Activated CD4-positive, alpha-beta T cell treated with anti-CD3 and anti-CD28 coated beads for 36 hours (primary cell): ENCODE measurements around the gene CNTNAP2. TPM values are rescaled to one million over a fixed set of nuclear protein-coding genes. Genes with fewer than 3 reads are reported as not detected.
"Not testable (repeated sequence)": the region's sequence is repeated elsewhere in the genome, so short reads cannot be mapped to it uniquely, and the experiment has no call there.

ENCODE experiments used
- ATAC-seq: fragments of 200-7000 bp; cut with Tn5 transposase; one replicate; pipeline ENCODE4 v1.10.0; 2021; ENCODE audit warnings: mild to moderate bottlenecking, moderate library complexity
- CTCF ChIA-PET: fragments of 350-600 bp; sonication (Branson Sonifier 250); formaldehyde crosslinking; loops from one replicate; lab custom pipeline; 2021; ENCODE audit warnings: antibody characterized with exemption; lab: Charles Lee
- POLR2A ChIA-PET: fragments of 350-600 bp; sonication (Branson Sonifier 250); formaldehyde crosslinking; loops from one replicate; lab custom pipeline; 2021; ENCODE audit warnings: antibody characterized with exemption, inconsistent platforms; lab: Charles Lee
- DNase-seq: peaks from one replicate; pipeline ENCODE4 v3.0.0-alpha.2; 2020
- H3K27ac Mint-ChIP-seq: one replicate; pipeline ENCODE4 v1.8.0; 2021; ENCODE audit warnings: mixed read lengths
- H3K27me3 Mint-ChIP-seq: one replicate; pipeline ENCODE4 v1.8.0; 2021; ENCODE audit warnings: mixed read lengths
- H3K36me3 Mint-ChIP-seq: one replicate; pipeline ENCODE4 v1.8.0; 2021; ENCODE audit warnings: low read depth, mixed read lengths
- H3K4me1 Mint-ChIP-seq: one replicate; pipeline ENCODE4 v1.8.0; 2021; ENCODE audit warnings: mixed read lengths
- H3K4me3 Mint-ChIP-seq: one replicate; pipeline ENCODE4 v1.8.0; 2021; ENCODE audit warnings: mild to moderate bottlenecking, moderate library complexity, mixed read lengths
- H3K9me3 Mint-ChIP-seq: one replicate; pipeline ENCODE4 v1.8.0; 2021; ENCODE audit warnings: low read depth, mixed read lengths
- intact Hi-C, 2 experiments: fragments of 100-400 bp; cut with DNase I in 1 of 2; cut with micrococcal nuclease in 1 of 2; formaldehyde crosslinking; loops; one replicate each; pipeline versions ENCODE4 v1.14.2 to v1.15.1; 2022 to 2024; cut with DNase I, micrococcal nuclease
- total RNA-seq, 2 experiments: library from RNA; stranded (reverse); gene quantifications; one replicate each; pipeline ENCODE4 v1.2.3, GENCODE V29; 2021

The CNTNAP2 gene
- total RNA-seq, 2 experiments from 2014 or later: not detected

DNA sequence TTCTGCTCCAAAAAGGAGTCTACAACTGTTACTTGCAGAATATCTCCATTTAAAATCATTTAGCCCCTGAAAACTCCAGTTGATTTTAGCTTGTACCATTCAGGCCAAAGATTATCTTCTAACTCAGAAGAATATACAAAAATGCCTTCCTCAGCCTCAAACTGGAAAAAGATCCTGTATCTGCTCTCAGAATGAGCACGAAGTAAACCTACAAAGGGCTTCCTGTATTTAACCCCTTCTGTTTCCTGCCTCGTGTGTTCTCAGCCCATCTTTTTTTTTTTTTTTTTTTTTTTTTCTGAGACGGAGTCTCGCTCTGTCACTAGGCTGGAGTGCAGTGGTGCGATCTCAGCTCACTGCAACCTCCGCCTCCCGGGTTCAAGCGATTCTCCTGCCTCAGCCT is 2334.9 kb downstream of the CNTNAP2 start:
- H3K4me1 Mint-ChIP-seq, POLR2A ChIA-PET, H3K4me3 Mint-ChIP-seq, H3K27ac Mint-ChIP-seq, intact Hi-C loops, H3K36me3 Mint-ChIP-seq, DNase-seq, CTCF ChIA-PET, H3K9me3 Mint-ChIP-seq, H3K27me3 Mint-ChIP-seq: not testable (repeated sequence)
- ATAC-seq: peak; percentile 12

DNA sequence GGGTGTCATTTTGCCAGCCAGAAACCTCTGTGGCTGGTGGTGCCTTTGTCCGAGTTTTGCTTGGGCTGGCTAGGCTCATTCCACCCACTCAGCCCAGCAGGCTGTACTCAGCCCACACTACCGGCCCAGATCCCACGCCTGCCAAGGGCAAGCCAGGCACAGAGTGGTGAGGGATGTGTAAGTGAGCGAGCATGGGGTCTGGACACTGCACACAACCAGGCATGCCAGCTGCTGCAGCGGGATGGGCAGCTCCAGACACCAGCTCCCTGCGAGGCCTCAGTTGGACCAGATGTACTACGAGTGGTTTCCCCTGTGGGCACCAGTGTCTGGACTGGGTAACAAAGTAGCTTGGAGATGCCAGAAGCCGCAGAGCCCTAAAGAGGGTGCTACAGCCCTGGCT is 2339.8 kb downstream of the CNTNAP2 start:
- no peaks in the 10 kb centered on the region for H3K9me3 Mint-ChIP-seq
- intact Hi-C loops: no loop called here
- ChIA-PET POLR2A (no interaction called here), CTCF (no interaction called here)
- H3K4me3 Mint-ChIP-seq: no peak overlapping the region
- DNase-seq: no peak
- no peaks in the 10 kb centered on the region for H3K36me3 Mint-ChIP-seq
- peaks cover 8% of the 10 kb centered on the region for H3K27me3 Mint-ChIP-seq
- ATAC-seq: no peak
- no peak overlapping the region for H3K27ac Mint-ChIP-seq
- H3K4me1 Mint-ChIP-seq: no peaks in the 10 kb centered on the region

DNA sequence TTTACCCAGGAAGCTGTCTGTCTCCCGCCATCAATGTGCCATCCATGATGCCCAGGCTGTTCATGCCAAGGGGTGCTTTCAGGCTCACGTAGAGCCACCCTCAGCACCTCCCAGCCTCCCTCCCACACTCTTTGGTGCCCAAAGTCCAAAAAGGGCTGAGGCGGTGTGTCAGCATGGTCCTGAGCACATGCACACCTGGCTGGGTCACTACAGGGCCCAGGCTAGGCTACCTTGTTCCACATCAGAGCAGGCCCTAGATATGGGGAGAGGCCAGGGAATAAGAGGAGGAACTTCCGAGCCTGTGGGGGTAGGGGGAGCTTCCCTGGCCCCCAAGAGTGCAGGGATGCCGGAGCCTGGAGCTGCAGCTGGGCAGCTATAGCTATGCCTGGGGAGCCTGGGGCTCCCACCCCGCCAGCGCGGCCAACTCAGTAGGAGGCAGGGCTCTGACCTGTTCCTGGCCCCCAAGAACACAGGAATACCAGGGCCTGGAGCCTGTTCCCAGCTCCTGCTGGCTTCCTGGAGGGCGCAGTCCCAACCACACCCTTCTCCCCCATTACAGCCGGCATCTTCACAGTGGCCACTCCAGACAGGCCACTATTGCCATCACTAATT is 2340.8 kb downstream of the CNTNAP2 start:
- POLR2A ChIA-PET: no interaction called here
- intact Hi-C loops: no loop called here
- no peak overlapping the region for H3K27ac Mint-ChIP-seq
- no peak overlapping the region for H3K4me3 Mint-ChIP-seq
- H3K36me3 Mint-ChIP-seq: no peaks in the 10 kb centered on the region
- ATAC-seq (no peak), DNase-seq (no peak)
- CTCF ChIA-PET: no interaction called here
- no peaks in the 10 kb centered on the region for H3K9me3 Mint-ChIP-seq
- no peaks in the 10 kb centered on the region for H3K4me1 Mint-ChIP-seq
- H3K27me3 Mint-ChIP-seq: peaks cover 8% of the 10 kb centered on the region

DNA sequence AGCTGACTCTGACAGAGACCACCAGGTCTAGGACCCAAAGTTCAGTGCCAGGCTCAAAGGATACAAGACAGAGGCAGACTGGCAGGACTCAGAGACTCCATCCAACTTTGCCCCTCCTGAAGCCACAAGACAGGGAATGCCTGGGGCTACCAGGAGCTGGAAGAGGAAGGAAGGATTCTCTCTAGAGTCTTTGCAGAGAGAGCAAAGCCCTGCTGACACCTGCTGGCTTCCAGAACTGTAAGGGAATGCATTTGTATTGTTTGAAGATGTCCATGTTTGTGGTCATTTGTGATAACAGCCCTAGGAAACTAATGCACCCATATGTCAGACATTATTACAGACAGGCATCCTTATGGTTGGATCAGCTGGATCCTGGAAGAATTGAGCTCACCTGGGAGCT is 2341.7 kb downstream of the CNTNAP2 start:
- Mint-ChIP-seq H3K4me3 (no peak overlapping the region), H3K9me3 (peaks cover 6% of the 10 kb centered on the region), H3K4me1 (no peaks in the 10 kb centered on the region), H3K27ac (no peak overlapping the region), H3K27me3 (peaks cover 8% of the 10 kb centered on the region), H3K36me3 (no peaks in the 10 kb centered on the region)
- intact Hi-C loops: no loop called here
- ATAC-seq: no peak
- DNase-seq: no peak
- ChIA-PET CTCF (no interaction called here), POLR2A (no interaction called here)

DNA sequence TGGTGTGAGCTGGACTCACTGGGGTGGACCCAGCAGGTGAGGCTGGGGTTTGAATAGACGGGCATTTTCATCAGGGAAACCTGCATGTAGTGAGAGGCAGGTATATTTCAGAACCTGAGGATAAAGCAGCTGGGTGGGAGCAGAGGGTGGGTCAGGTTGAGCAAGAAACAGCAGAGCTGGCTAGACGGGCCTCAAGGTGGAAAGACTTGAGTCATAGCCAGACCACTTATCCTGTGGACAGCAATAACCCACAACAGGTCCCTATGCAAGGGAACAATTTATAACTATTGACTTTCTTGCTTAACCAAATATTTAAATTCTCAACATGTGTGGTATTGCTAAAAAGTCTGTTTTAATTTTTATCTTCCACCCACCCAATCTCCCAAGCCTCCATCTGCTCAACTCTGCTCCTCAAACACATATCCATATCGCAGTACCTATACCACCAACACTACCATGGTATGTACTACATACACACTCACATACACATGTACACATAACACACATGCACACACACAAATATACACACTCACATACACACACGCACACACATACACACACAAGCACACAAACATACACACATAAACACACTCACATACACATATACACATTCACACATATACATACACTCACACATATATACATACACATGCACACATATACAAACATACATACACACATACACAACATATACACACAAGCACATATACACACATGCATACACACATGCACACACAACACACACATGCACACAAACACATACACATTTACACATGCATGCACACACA is 2345.0 kb downstream of the CNTNAP2 start:
- ATAC-seq (no peak), DNase-seq (no peak)
- Mint-ChIP-seq H3K4me1 (no peaks in the 10 kb centered on the region), H3K27me3 (peaks cover 2% of the 10 kb centered on the region), H3K36me3 (no peaks in the 10 kb centered on the region), H3K4me3 (no peak overlapping the region), H3K27ac (no peak overlapping the region), H3K9me3 (peaks cover 8% of the 10 kb centered on the region)
- intact Hi-C loops: no loop called here
- ChIA-PET CTCF (interaction anchor here (1.0 kb wide), 1 partner anchor 25 kb away, joined by 4 read pairs; no protein-coding TSS in a partner anchor), POLR2A (no interaction called here)

DNA sequence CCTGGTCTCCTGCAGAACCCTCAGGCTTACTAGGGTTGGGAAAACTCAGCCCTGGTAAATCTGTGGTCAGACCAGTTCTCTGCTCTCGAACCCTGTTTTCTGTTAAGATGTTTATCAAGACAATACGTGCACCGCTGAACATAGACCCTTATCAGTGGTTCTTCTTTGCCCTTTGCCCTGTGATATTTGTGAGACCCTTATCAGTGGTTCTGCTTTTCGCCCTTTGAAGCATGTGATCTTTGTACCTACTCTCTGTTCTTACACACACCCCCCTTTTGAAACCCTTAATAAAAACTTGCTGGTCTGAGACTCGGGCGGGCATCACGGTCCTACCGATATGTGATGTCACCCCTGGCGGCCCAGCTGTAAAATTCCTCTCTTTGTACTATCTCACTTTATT is 2346.2 kb downstream of the CNTNAP2 start:
- H3K27ac Mint-ChIP-seq, DNase-seq, H3K36me3 Mint-ChIP-seq, ATAC-seq, H3K9me3 Mint-ChIP-seq, H3K4me1 Mint-ChIP-seq, POLR2A ChIA-PET, H3K27me3 Mint-ChIP-seq, intact Hi-C loops, H3K4me3 Mint-ChIP-seq: not testable (repeated sequence)
- CTCF ChIA-PET: interaction anchor here (1.0 kb wide), 1 partner anchor 24 kb away, joined by 4 read pairs; no protein-coding TSS in a partner anchor

DNA sequence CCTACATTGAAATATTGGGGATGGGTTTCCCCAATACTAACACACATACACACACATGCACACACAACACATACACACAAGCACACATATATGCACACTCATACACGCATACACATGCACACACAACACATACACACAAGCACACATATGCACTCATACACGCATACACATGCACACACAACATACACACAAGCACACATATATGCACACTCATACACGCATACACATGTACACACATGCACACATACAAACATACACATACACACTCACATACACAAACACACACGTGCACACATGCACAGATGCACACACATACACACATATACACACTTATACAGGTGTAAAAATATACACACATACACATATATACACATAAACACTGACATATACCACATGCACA is 2346.6 kb downstream of the CNTNAP2 start:
- H3K9me3 Mint-ChIP-seq: peaks cover 8% of the 10 kb centered on the region
- no peak overlapping the region for H3K4me3 Mint-ChIP-seq
- intact Hi-C loops: no loop called here
- POLR2A ChIA-PET: no interaction called here
- H3K27me3 Mint-ChIP-seq: no peaks in the 10 kb centered on the region
- no peaks in the 10 kb centered on the region for H3K36me3 Mint-ChIP-seq
- no peak for DNase-seq
- no peak overlapping the region for H3K27ac Mint-ChIP-seq
- CTCF ChIA-PET: no interaction called here
- H3K4me1 Mint-ChIP-seq: no peaks in the 10 kb centered on the region
- ATAC-seq: no peak

DNA sequence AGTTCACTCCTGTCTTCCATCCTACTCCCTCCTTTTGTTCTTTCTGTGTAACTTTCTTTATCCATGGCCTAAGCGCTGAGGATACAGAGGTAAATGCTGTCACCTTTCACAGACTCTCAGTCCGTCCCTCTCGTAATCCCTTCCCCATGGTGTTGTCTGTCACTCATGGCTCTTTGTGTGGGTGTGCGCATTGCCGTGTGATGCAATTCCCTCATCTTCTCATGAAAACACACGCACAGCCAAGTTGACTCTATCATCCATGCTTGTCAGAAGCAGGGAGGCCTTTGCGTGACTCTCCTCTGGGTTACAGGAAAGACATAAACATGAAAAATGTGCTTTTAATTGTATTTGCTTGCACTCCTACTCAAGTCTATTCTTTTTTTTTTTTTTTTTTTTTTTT is 2348.3 kb downstream of the CNTNAP2 start:
- Mint-ChIP-seq H3K4me3 (no peak overlapping the region), H3K27me3 (no peaks in the 10 kb centered on the region), H3K9me3 (peaks cover 8% of the 10 kb centered on the region), H3K36me3 (no peaks in the 10 kb centered on the region), H3K27ac (no peak overlapping the region), H3K4me1 (no peaks in the 10 kb centered on the region)
- intact Hi-C loops: no loop called here
- ChIA-PET CTCF (no interaction called here), POLR2A (no interaction called here)
- no peak for DNase-seq
- no peak for ATAC-seq

DNA sequence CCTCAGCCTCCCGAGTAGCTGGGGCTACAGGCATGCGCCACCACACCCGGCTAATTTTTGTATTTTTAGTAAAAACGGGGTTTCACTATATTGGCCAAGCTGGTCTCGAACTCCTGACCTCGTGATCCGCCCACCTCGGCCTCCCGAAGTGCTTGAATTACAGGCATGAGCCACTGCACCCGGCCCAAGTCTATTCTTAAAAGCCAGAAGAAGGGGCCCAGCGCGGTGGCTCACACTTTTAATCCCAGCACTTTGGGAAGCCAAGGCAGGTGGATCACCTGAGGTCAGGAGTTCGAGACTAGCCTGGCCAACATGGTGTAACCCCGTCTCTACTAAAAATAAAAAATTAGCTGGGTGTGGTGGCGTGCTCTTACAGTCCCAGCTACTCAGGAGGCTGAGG is 2348.8 kb downstream of the CNTNAP2 start:
- CTCF ChIA-PET, H3K27ac Mint-ChIP-seq, DNase-seq, intact Hi-C loops, POLR2A ChIA-PET, H3K4me3 Mint-ChIP-seq, ATAC-seq, H3K36me3 Mint-ChIP-seq, H3K4me1 Mint-ChIP-seq, H3K9me3 Mint-ChIP-seq, H3K27me3 Mint-ChIP-seq: not testable (repeated sequence)

DNA sequence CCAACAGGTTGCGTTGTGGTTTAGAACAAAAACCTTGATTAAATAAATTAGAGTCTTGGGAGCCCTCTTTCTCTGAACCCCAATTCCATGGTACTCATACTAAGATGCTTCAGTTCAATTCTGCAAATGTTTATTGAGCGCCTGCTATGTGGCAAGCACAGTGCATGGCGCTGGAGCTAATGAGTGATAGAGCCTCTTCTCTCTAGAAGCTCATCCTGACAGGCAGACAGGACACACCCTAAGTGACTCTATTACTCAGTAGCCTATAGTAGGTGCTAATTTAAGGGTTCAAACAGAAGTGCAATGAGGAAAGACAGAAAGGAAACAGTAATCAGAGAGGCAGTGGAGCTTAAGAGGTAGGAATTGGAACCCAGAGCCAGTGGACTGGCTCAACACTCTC is 2349.5 kb downstream of the CNTNAP2 start:
- ATAC-seq (no peak), DNase-seq (no peak)
- Mint-ChIP-seq H3K4me3 (no peak overlapping the region), H3K27me3 (no peaks in the 10 kb centered on the region), H3K9me3 (peaks cover 8% of the 10 kb centered on the region), H3K4me1 (no peaks in the 10 kb centered on the region), H3K27ac (no peak overlapping the region), H3K36me3 (no peaks in the 10 kb centered on the region)
- CTCF ChIA-PET: interaction anchor here (0.7 kb wide), 1 partner anchor 445 kb away, joined by 5 read pairs; no protein-coding TSS in a partner anchor
- POLR2A ChIA-PET: no interaction called here
- intact Hi-C loops: no loop called here

DNA sequence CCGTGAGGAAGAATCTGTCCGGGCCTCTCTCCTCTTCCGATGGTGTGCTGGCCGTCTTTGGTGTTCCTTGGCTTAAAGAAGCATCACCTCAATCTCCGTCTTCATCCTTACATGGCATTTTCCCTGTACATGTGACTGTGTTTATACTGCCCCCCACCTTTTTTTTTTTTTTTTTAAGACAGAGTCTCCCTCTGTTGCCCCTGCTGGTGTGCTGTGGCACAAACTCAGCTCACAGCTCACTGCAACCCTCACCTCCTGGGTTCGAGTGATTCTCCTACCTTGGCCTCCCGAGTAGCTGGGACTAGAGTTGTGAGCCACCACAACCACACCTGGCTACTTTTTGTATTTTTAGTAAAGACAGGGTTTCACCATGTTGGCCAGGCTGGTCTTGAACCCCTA is 2352.1 kb downstream of the CNTNAP2 start:
- no peak overlapping the region for H3K27ac Mint-ChIP-seq
- no peak for DNase-seq
- ATAC-seq: no peak
- no peaks in the 10 kb centered on the region for H3K9me3 Mint-ChIP-seq
- peaks cover 5% of the 10 kb centered on the region for H3K27me3 Mint-ChIP-seq
- intact Hi-C loops: no loop called here
- ChIA-PET POLR2A (no interaction called here), CTCF (no interaction called here)
- H3K4me3 Mint-ChIP-seq: no peak overlapping the region
- H3K4me1 Mint-ChIP-seq: no peaks in the 10 kb centered on the region
- no peaks in the 10 kb centered on the region for H3K36me3 Mint-ChIP-seq
